Right renal pelvis (tissue), 4 donors: ENCODE measurements around the gene AGER. TPM values are rescaled to one million over a fixed set of nuclear protein-coding genes. Genes with fewer than 3 reads are reported as not detected.
"Not testable (repeated sequence)": the region's sequence is repeated elsewhere in the genome, so short reads cannot be mapped to it uniquely, and the experiment has no call there.

Source experiments
- DNase-seq, 4 donors: peaks; one replicate each; pipeline ENCODE4 v3.0.0-alpha.2; 2013; ENCODE audit warnings: low read depth in 4 of 4, low spot score in 3 of 4, missing footprints in 1 of 4
- polyA plus RNA-seq, 4 donors: library from polyadenylated mRNA; unstranded; fragments of 120-200 nt; gene quantifications; one replicate each; pipeline ENCODE4 v1.2.1, GENCODE V29; 2013; ENCODE audit not compliant: insufficient read length in 4 of 4

The AGER gene
- polyA plus RNA-seq, 4 donors, result 15.9 to 26.6 (median 19.7) TPM

- DNase-seq, result no peak
These were observed 16.8 kb upstream of the AGER start for GRCh38 chr6:32200711-32201475.

GRCh38 chr6:32198866-32199265 lies 14.8 kb upstream of the AGER start:
- DNase-seq, result no peak

- DNase-seq, result no peak
These were observed 14.3 kb upstream of the AGER start for GRCh38 chr6:32198345-32198696.

- no peak for DNase-seq
These were observed 12.9 kb upstream of the AGER start for GRCh38 chr6:32196682-32197616.

GRCh38 chr6:32195902-32196681 lies 12.0 kb upstream of the AGER start:
- DNase-seq, result peak; percentile 81 to 88 (median 87)

- DNase-seq, result peak; percentile 99
These were observed 11.5 kb upstream of the AGER start for GRCh38 chr6:32195652-32195901.

- no peak for DNase-seq
These were observed 11.0 kb upstream of the AGER start for GRCh38 chr6:32194825-32195651.

- no peak for DNase-seq
These were observed 10.3 kb upstream of the AGER start for GRCh38 chr6:32194388-32194787.

GRCh38 chr6:32193096-32193495 lies 9.0 kb upstream of the AGER start:
- DNase-seq, result not testable (repeated sequence)

- DNase-seq, result no peak
These were observed 8.6 kb upstream of the AGER start, which contains the start of gene GPSM3 for GRCh38 chr6:32192608-32193039. TSS of gene GPSM3 (minus strand) at chr6:32192643. CDS start at chr6:32192513, 130 bp downstream.

GRCh38 chr6:32191696-32192607 lies 7.9 kb upstream of the AGER start:
- DNase-seq, result no peak

- no peak for DNase-seq
These were observed 7.0 kb upstream of the AGER start for GRCh38 chr6:32190911-32191677.

- peak; percentile 83 to 91 (median 89) for DNase-seq
These were observed 6.2 kb upstream of the AGER start, which contains the start of gene PBX2 for GRCh38 chr6:32190054-32190851. TSS of gene PBX2 (minus strand) at chr6:32190202. CDS start at chr6:32189915, 287 bp downstream.

GRCh38 chr6:32189742-32190053 lies 5.6 kb upstream of the AGER start:
- DNase-seq, result no peak

- no peak for DNase-seq
These were observed 5.2 kb upstream of the AGER start for GRCh38 chr6:32189069-32189741.

- no peak for DNase-seq
These were observed 4.5 kb upstream of the AGER start for GRCh38 chr6:32188381-32189068.
